ENCODE measurements around the gene STX4. TPM values are rescaled to one million over a fixed set of nuclear protein-coding genes. Genes with fewer than 3 reads are reported as not detected.

STX4 gene
- polyA plus RNA-seq, 1 donor (not counting 4 experiments of a cell fraction or from before 2014, with no cell fraction given), result 43.6 TPM

DNA sequence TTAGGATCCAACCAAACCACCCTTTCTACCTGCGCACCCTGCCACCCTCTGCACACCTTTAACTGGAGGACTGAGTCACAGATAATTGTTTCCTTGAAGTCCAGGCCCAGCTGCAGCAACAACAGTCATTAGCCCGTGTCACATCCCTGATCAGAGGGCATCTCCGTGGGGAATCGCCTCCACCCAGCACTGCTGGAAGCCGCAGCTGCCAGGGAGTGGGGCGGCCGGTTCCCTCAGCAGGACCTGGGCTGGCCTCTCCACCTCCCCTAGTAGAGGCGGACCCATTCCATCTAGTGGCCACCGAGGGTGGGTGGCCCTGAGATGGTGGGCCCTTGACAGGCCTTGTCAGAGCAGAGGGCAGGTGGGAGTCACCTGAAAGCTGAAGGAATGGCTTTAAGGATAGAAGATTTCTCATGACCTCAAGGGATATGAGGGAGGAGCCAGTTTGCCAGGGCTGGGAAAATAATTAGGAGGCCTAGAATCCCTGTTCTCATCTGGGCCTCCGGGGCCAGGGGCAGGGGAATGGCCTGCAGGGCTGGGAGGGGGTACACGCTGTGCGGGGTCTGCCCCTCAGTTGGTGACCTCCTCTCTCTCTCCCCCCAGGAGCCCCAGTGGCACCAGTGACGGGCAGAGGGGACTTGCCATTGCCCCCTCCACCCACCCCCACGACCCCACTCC lies 49.1 kb downstream of the STX4 start:
- H3K4me2 ChIP-seq (ENCODE audit: control insufficient read depth, extremely low read depth, insufficient read depth, low read depth, low read length), result no peak overlapping the region
- no peak for FAIRE-seq
- H3K27ac ChIP-seq (ENCODE audit: control insufficient read depth, insufficient read depth, low read length), result no peak overlapping the region
- dilution Hi-C loops (cut with MboI; ENCODE audit: extremely low pct_ligation_motif_present, low sequenced_read_pairs), result no loop called here
- H3K9ac ChIP-seq (ENCODE audit: control insufficient read depth, extremely low read depth, insufficient read depth, low read length), result no peak overlapping the region
- H3K36me3 ChIP-seq (ENCODE audit: control insufficient read depth in 2 of 2, extremely low read depth in 1 of 2, insufficient read depth in 2 of 2, low read length in 2 of 2), result peaks cover 18 to 21% of the 10 kb centered on the region in 2 experiments
- no peak overlapping the region for H2AFZ ChIP-seq (ENCODE audit: control insufficient read depth, low read length)
- TF ChIP-seq EZH2 (IDR thresholded peaks at IDR 0.05; ENCODE audit: low read length), result no peak
- TF ChIP-seq, protein P1, sequence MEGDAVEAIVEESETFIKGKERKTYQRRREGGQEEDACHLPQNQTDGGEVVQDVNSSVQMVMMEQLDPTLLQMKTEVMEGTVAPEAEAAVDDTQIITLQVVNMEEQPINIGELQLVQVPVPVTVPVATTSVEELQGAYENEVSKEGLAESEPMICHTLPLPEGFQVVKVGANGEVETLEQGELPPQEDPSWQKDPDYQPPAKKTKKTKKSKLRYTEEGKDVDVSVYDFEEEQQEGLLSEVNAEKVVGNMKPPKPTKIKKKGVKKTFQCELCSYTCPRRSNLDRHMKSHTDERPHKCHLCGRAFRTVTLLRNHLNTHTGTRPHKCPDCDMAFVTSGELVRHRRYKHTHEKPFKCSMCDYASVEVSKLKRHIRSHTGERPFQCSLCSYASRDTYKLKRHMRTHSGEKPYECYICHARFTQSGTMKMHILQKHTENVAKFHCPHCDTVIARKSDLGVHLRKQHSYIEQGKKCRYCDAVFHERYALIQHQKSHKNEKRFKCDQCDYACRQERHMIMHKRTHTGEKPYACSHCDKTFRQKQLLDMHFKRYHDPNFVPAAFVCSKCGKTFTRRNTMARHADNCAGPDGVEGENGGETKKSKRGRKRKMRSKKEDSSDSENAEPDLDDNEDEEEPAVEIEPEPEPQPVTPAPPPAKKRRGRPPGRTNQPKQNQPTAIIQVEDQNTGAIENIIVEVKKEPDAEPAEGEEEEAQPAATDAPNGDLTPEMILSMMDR (optimal IDR thresholded peaks at IDR 0.05 in 1 of 3, IDR thresholded peaks at IDR 0.05 in 1 of 3, conservative IDR thresholded peaks at IDR 0.05 in 1 of 3; ENCODE audit: extremely low read depth in 1 of 3, insufficient read depth in 2 of 3, low read length in 3 of 3), result no peak
- no peaks in the 10 kb centered on the region for H3K9me3 ChIP-seq (ENCODE audit: control insufficient read depth, low read depth, low read length)
- no peaks in the 10 kb centered on the region for H4K20me1 ChIP-seq (ENCODE audit: control insufficient read depth, extremely low read depth, insufficient read depth, low read length)
- no peak overlapping the region for H3K4me3 ChIP-seq (ENCODE audit: control insufficient read depth in 2 of 3, extremely low read depth in 1 of 3, insufficient read depth in 2 of 3, low read depth in 1 of 3, low read length in 3 of 3)
- no peaks in the 10 kb centered on the region for H3K9me1 ChIP-seq (ENCODE audit: control insufficient read depth, extremely low read depth, insufficient read depth, low read length)
- no peaks in the 10 kb centered on the region for H3K27me3 ChIP-seq (ENCODE audit: control insufficient read depth, extremely low read depth, insufficient read depth, low read length)
- H3K79me2 ChIP-seq (ENCODE audit: control insufficient read depth, insufficient read depth, low read length), result peaks cover 31% of the 10 kb centered on the region
- peaks cover 9% of the 10 kb centered on the region for H3K4me1 ChIP-seq (ENCODE audit: control insufficient read depth, extremely low read depth, insufficient read depth, low read length)
- DNase-seq (ENCODE audit: low read depth, low spot score), result no peak

DNA sequence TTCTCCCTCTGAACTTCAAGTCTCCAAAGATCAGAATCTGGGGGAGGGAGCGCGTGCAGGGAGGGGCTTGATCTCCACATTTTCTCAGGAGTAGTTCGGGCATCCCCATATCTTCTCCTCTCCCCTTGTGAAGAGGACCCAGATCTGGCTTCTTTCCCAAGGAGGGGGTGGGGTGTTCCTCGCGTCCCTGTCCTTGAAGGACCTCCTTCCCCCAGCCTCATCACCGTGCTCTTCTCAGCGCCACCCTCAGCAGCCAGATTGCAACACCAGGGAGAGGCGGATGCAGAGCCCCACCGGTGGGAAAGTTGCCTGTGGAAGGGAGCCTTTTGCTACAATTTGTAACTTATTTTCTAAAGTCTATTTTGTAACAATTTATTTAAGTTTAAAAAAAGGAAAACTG lies 49.7 kb downstream of the STX4 start:
- TF ChIP-seq EZH2 (IDR thresholded peaks at IDR 0.05; ENCODE audit: low read length), result no peak
- TF ChIP-seq, protein P1 (optimal IDR thresholded peaks at IDR 0.05 in 1 of 3, IDR thresholded peaks at IDR 0.05 in 1 of 3, conservative IDR thresholded peaks at IDR 0.05 in 1 of 3; ENCODE audit: extremely low read depth in 1 of 3, insufficient read depth in 2 of 3, low read length in 3 of 3), result no peak
- H3K9me1 ChIP-seq (ENCODE audit: control insufficient read depth, extremely low read depth, insufficient read depth, low read length), result no peaks in the 10 kb centered on the region
- H3K79me2 ChIP-seq (ENCODE audit: control insufficient read depth, insufficient read depth, low read length), result peaks cover 27% of the 10 kb centered on the region
- H3K27ac ChIP-seq (ENCODE audit: control insufficient read depth, insufficient read depth, low read length), result no peak overlapping the region
- no peak overlapping the region for H3K4me2 ChIP-seq (ENCODE audit: control insufficient read depth, extremely low read depth, insufficient read depth, low read depth, low read length)
- peaks cover 13 to 21% of the 10 kb centered on the region in 2 experiments for H3K36me3 ChIP-seq (ENCODE audit: control insufficient read depth in 2 of 2, extremely low read depth in 1 of 2, insufficient read depth in 2 of 2, low read length in 2 of 2)
- DNase-seq (ENCODE audit: low read depth, low spot score), result no peak
- no peaks in the 10 kb centered on the region for H3K27me3 ChIP-seq (ENCODE audit: control insufficient read depth, extremely low read depth, insufficient read depth, low read length)
- dilution Hi-C loops (cut with MboI; ENCODE audit: extremely low pct_ligation_motif_present, low sequenced_read_pairs), result no loop called here
- peaks cover 9% of the 10 kb centered on the region for H3K4me1 ChIP-seq (ENCODE audit: control insufficient read depth, extremely low read depth, insufficient read depth, low read length)
- no peak for FAIRE-seq
- H4K20me1 ChIP-seq (ENCODE audit: control insufficient read depth, extremely low read depth, insufficient read depth, low read length), result no peaks in the 10 kb centered on the region
- no peak overlapping the region for H3K9ac ChIP-seq (ENCODE audit: control insufficient read depth, extremely low read depth, insufficient read depth, low read length)
- no peaks in the 10 kb centered on the region for H3K9me3 ChIP-seq (ENCODE audit: control insufficient read depth, low read depth, low read length)
- no peak overlapping the region for H3K4me3 ChIP-seq (ENCODE audit: control insufficient read depth in 2 of 3, extremely low read depth in 1 of 3, insufficient read depth in 2 of 3, low read depth in 1 of 3, low read length in 3 of 3)
- no peak overlapping the region for H2AFZ ChIP-seq (ENCODE audit: control insufficient read depth, low read length)
